Measurements from ENCODE around the gene TXNDC11. TPM values are rescaled to one million over a fixed set of nuclear protein-coding genes. Genes with fewer than 3 reads are reported as not detected.

TXNDC11 gene
- total RNA-seq, 2 donors from 2014 or later: 52.0 to 62.1 TPM

DNA sequence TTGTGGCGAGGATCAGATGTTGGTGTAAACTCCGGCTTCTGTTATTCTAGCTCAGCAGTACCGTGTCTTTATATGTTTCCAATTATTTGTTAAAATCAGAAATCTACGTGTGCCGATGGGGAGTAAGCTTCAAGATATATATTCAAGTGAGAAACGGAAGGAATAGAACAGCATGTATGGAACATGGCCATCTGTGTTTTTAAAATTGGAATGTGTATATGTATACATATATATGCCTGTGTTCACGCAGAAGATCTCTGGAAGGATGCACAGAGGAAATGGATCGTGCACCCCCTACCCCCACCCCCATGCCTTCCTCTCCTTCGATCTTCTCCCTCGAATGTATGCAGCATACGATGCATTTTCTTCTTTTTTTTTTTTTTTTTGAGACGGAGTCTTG, 82.1 kb downstream of the TXNDC11 start:
- intact Hi-C loops (cut with DNase I): no loop called here

GRCh38 chr16:11658896-11659708, 83.6 kb downstream of the TXNDC11 start:
- DNase-seq: no peak
- intact Hi-C loops (cut with DNase I): no loop called here
- H3K9ac ChIP-seq (ENCODE audit: low read depth in 2 of 2, low read length in 2 of 2): no peak overlapping the region

More for the DNA sequence above, 82.1 kb downstream of the TXNDC11 start:
- no peaks in the 10 kb centered on the region for H3K27me3 ChIP-seq
- H3K4me1 ChIP-seq: no peaks in the 10 kb centered on the region
- H3K9ac ChIP-seq (ENCODE audit: low read depth in 2 of 2, low read length in 2 of 2): no peak overlapping the region
- DNase-seq: no peak
- no peaks in the 10 kb centered on the region for H3K9me3 ChIP-seq
- H3K27ac ChIP-seq: no peak overlapping the region
- H3K36me3 ChIP-seq: no peaks in the 10 kb centered on the region
- H3K4me3 ChIP-seq: no peak overlapping the region
- no peak for TF ChIP-seq CTCF (IDR thresholded peaks at IDR 0.05)

DNA sequence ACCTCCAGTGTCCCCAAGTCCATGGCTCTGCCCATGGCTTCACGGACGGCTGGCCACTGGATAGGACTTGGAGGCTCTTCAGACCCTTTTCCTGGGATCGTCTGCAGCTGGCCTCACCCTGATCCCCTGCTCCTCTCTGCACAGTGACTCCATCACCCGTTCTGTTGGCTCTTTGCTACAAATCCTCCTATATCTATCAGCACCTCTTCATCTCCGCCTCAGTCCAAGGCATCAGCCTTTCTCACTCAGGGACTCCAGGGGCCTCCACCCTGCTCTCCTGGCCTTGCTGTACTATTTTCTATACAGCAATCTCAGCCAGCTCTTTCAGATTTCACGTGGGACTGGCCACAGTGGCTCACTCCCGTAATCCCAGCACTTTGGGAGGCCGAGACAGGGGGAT, 85.1 kb downstream of the TXNDC11 start:
- DNase-seq: no peak
- Histone ChIP-seq H3K27ac (no peak overlapping the region), H3K9me3 (no peaks in the 10 kb centered on the region), H3K4me3 (no peak overlapping the region), H3K9ac (ENCODE audit: low read depth in 2 of 2, low read length in 2 of 2) (no peak overlapping the region), H3K27me3 (no peaks in the 10 kb centered on the region), H3K36me3 (no peaks in the 10 kb centered on the region), H3K4me1 (no peaks in the 10 kb centered on the region)
- intact Hi-C loops (cut with DNase I): no loop called here
- TF ChIP-seq CTCF (IDR thresholded peaks at IDR 0.05): no peak

More at GRCh38 chr16:11658896-11659708, 83.6 kb downstream of the TXNDC11 start:
- H3K27ac ChIP-seq: no peak overlapping the region
- H3K4me1 ChIP-seq: no peaks in the 10 kb centered on the region
- no peaks in the 10 kb centered on the region for H3K9me3 ChIP-seq
- no peak for TF ChIP-seq CTCF (IDR thresholded peaks at IDR 0.05)
- H3K36me3 ChIP-seq: no peaks in the 10 kb centered on the region
- no peaks in the 10 kb centered on the region for H3K27me3 ChIP-seq
- H3K4me3 ChIP-seq: no peak overlapping the region

DNA sequence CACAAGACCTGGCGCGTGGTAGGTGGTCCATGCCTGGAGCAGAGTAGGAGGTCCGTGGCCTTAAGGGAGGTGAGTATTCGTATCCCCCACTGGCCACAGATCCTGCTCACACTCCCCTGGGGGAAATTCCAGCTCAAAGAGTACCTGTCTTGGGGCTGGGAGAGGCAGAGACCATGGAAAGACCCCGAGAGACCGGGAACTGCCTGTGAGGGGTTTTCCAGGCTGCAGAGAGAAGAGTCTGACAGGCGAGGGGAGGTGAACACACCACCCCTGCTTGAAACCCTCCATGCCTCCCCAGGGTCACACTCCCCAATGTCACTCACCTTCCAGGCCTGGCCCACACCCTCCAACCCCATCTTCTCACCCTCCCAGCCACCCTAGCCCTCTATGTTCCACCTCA, 87.0 kb downstream of the TXNDC11 start:
- no peaks in the 10 kb centered on the region for H3K27me3 ChIP-seq
- no peak for TF ChIP-seq CTCF (IDR thresholded peaks at IDR 0.05)
- no peaks in the 10 kb centered on the region for H3K9me3 ChIP-seq
- H3K4me3 ChIP-seq: no peak overlapping the region
- no peaks in the 10 kb centered on the region for H3K36me3 ChIP-seq
- no peaks in the 10 kb centered on the region for H3K4me1 ChIP-seq
- DNase-seq: no peak
- H3K27ac ChIP-seq: no peak overlapping the region
- no peak overlapping the region for H3K9ac ChIP-seq (ENCODE audit: low read depth in 2 of 2, low read length in 2 of 2)
- intact Hi-C loops (cut with DNase I): no loop called here

DNA sequence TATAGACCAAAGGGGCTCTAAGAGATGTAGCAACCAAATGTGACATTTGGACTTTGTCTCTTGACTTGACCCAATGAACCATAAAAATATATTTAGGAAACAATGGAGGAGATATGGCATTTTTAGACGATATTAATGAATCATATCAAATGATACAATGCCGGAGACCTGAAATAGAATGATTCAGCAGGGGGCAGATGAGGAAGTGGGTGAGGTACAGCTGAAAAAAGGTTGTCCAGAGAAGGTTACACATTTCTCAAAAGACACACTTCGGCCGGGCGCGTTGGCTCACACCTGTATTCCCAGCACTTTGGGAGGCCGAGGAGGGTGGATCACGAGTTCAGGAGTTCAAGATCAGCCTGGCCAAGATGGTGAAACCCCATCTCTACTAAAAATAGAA, 90.9 kb downstream of the TXNDC11 start:
- Histone ChIP-seq H3K9me3 (no peaks in the 10 kb centered on the region), H3K4me3 (no peak overlapping the region), H3K4me1 (no peaks in the 10 kb centered on the region), H3K9ac (ENCODE audit: low read depth in 2 of 2, low read length in 2 of 2) (no peak overlapping the region), H3K27ac (no peak overlapping the region), H3K27me3 (no peaks in the 10 kb centered on the region), H3K36me3 (no peaks in the 10 kb centered on the region)
- no peak for DNase-seq
- TF ChIP-seq CTCF (IDR thresholded peaks at IDR 0.05): no peak
- intact Hi-C loops (cut with DNase I): no loop called here
